Liver (tissue), 9 donors: ENCODE data around the gene ATP5MC3. TPM values are rescaled to one million over a fixed set of nuclear protein-coding genes. Genes with fewer than 3 reads are reported as not detected.

ENCODE experiments used
- DNase-seq: peaks from one replicate; pipeline ENCODE4 v3.0.0-alpha.2; 2017; ENCODE audit warnings: low spot score
- H3K27ac ChIP-seq, 2 donors: one replicate each; pipeline ENCODE4 v1.7.0; 2013; ENCODE audit warnings: inconsistent platforms in 2 of 2, low read length in 2 of 2, control low read depth in 1 of 2, low read depth in 1 of 2, mild to moderate bottlenecking in 1 of 2
- H3K27me3 ChIP-seq, 4 donors: one replicate each; pipeline versions ENCODE4 v1.6.1 to v1.7.0; 2013; ENCODE audit warnings: low read length in 3 of 4, inconsistent platforms in 1 of 4, mild to moderate bottlenecking in 1 of 4, moderate library complexity in 1 of 4; ENCODE audit not compliant: control insufficient read depth in 4 of 4, insufficient read depth in 4 of 4
- H3K36me3 ChIP-seq, 4 donors: one replicate each; pipeline versions ENCODE4 v1.6.1 to v1.7.0; 2013; ENCODE audit warnings: low read length in 3 of 4, mild to moderate bottlenecking in 3 of 4, low read depth in 1 of 4, moderate library complexity in 1 of 4; ENCODE audit not compliant: control insufficient read depth in 4 of 4, insufficient read depth in 3 of 4
- H3K4me1 ChIP-seq, 4 donors: one replicate each; pipeline versions ENCODE4 v1.6.1 to v1.7.0; 2013; ENCODE audit warnings: low read length in 3 of 4, mild to moderate bottlenecking in 3 of 4, moderate library complexity in 1 of 4; ENCODE audit not compliant: control insufficient read depth in 4 of 4, insufficient read depth in 4 of 4
- H3K4me3 ChIP-seq, 3 donors: one replicate each; pipeline versions ENCODE4 v1.6.1 to v1.7.0; 2013; ENCODE audit warnings: low read length in 3 of 3, control low read depth in 1 of 3, low read depth in 1 of 3, mild to moderate bottlenecking in 1 of 3
- H3K9ac ChIP-seq, 2 donors: one replicate each; pipeline ENCODE4 v1.7.0; 2013; ENCODE audit warnings: low read length in 2 of 2, mild to moderate bottlenecking in 2 of 2, moderate library complexity in 2 of 2, control low read depth in 1 of 2, low read depth in 1 of 2
- H3K9me3 ChIP-seq, 4 donors: one replicate each; pipeline versions ENCODE4 v1.6.1 to v1.7.0; 2013; ENCODE audit warnings: low read length in 3 of 4; ENCODE audit not compliant: control insufficient read depth in 4 of 4
- EGR1 ChIP-seq, 2 donors: IDR thresholded peaks; 2 replicates each; pipeline ENCODE4 v1.6.1; 2016 to 2018; ENCODE audit warnings: antibody characterized with exemption in 2 of 2, low read depth in 2 of 2
- GABPA ChIP-seq, 2 donors: IDR thresholded peaks in 1 of 2; conservative IDR thresholded peaks in 1 of 2; 2 replicates each; pipeline ENCODE4 v1.6.1; 2016; ENCODE audit warnings: antibody characterized with exemption in 2 of 2, mild to moderate bottlenecking in 1 of 2, moderate library complexity in 1 of 2
- HNF4A ChIP-seq, 2 donors: conservative IDR thresholded peaks; 2 replicates each; pipeline ENCODE4 v1.6.1; 2016; ENCODE audit warnings: antibody characterized with exemption in 2 of 2, mild to moderate bottlenecking in 2 of 2
- HNF4G ChIP-seq: IDR thresholded peaks from 2 replicates; pipeline ENCODE4 v1.6.1; 2016; ENCODE audit warnings: antibody characterized with exemption
- JUND ChIP-seq, 2 donors: IDR thresholded peaks; 2 replicates each; pipeline ENCODE4 v1.6.1; 2016; ENCODE audit warnings: antibody characterized with exemption in 2 of 2
- NR2F2 ChIP-seq: IDR thresholded peaks from 2 replicates; pipeline ENCODE4 v1.6.1; 2016; ENCODE audit warnings: antibody characterized with exemption
- RAD21 ChIP-seq, 2 donors: IDR thresholded peaks; 2 replicates each; pipeline ENCODE4 v1.6.1; 2016; ENCODE audit warnings: antibody characterized with exemption in 2 of 2, mild to moderate bottlenecking in 2 of 2
- SP1 ChIP-seq: IDR thresholded peaks from 2 replicates; pipeline ENCODE4 v1.6.1; 2018; ENCODE audit warnings: antibody characterized with exemption, mild to moderate bottlenecking
- TAF1 ChIP-seq: conservative IDR thresholded peaks from 2 replicates; pipeline ENCODE4 v1.6.1; 2016; ENCODE audit warnings: antibody characterized with exemption, mild to moderate bottlenecking
- YY1 ChIP-seq: IDR thresholded peaks from 2 replicates; pipeline ENCODE4 v1.6.1; 2016; ENCODE audit warnings: antibody characterized with exemption, mild to moderate bottlenecking
- WGBS: extraction: QIAGEN DNeasy Blood & Tissue Kit; methylation state at CpG from one replicate; pipeline ENCODE4 v1.1.7; 2013; 5-methylcytosine and 5-hydroxymethylcytosine counted together
- polyA plus RNA-seq, 2 donors: library from polyadenylated mRNA; stranded (reverse) in 1 of 2; unstranded in 1 of 2; fragments of 200-250 nt in 1 of 2; fragments of >200 nt in 1 of 2; fragmentation: Nextera tagmentation in 1 of 2; extraction: Ambion mirVana in 1 of 2; gene quantifications; one replicate each; pipeline versions ENCODE4 v1.2.1 to v1.2.3, GENCODE V29; 2013 to 2015
- total RNA-seq, 2 donors: library from RNA; depleted of rRNA; stranded (reverse); fragments of >200 nt; gene quantifications; one replicate each; pipeline ENCODE4 v1.2.3, GENCODE V29; 2014
- TF ChIP-seq, protein P1 (sequence below): IDR thresholded peaks from 2 replicates; pipeline ENCODE4 v1.6.1; 2016; ENCODE audit warnings: antibody characterized with exemption, mild to moderate bottlenecking
- TF ChIP-seq, protein P2 (sequence below): IDR thresholded peaks from 2 replicates; pipeline ENCODE4 v1.6.1; 2016; ENCODE audit warnings: antibody characterized with exemption
- TF ChIP-seq, protein P3 (sequence below): IDR thresholded peaks from 2 replicates; pipeline ENCODE4 v1.6.1; 2016; ENCODE audit warnings: antibody characterized with exemption
- TF ChIP-seq, protein P4 (sequence below): fragments of 150-350 bp; IDR thresholded peaks from 2 replicates; pipeline ENCODE4 v1.5.1; 2017; ENCODE audit warnings: improper control_type of control experiment, low read depth, low read length; ENCODE audit not compliant: missing input control
- donor health status: healthy.
- donor health status: healthy.
- donor health status: healthy.
- donor health status: healthy.
- donor health status: healthy.

Gene ATP5MC3
- total and polyA plus RNA-seq, 4 donors = 95.2 to 403 (median 227) TPM

DNA sequence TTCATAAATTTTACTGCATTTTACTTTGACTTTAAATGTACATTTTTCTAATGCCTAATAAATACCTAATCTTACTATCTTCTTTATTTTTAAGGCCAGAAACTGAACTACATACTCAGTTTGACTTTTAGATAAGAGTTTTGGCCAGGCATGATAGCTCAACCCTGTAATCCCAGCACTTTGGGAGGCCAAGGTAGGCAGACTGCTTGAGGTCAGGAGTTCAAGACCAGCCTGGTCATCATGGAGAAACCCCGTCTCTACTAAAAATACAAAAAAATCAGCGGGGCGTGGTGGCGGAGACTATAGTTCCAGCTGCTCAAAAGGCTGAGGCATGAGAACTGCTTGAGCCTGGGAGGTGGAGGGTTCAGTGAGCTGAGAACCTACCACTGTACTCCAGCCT is 22.6 kb downstream of the ATP5MC3 start (continued):
- TF ChIP-seq, protein P1, sequence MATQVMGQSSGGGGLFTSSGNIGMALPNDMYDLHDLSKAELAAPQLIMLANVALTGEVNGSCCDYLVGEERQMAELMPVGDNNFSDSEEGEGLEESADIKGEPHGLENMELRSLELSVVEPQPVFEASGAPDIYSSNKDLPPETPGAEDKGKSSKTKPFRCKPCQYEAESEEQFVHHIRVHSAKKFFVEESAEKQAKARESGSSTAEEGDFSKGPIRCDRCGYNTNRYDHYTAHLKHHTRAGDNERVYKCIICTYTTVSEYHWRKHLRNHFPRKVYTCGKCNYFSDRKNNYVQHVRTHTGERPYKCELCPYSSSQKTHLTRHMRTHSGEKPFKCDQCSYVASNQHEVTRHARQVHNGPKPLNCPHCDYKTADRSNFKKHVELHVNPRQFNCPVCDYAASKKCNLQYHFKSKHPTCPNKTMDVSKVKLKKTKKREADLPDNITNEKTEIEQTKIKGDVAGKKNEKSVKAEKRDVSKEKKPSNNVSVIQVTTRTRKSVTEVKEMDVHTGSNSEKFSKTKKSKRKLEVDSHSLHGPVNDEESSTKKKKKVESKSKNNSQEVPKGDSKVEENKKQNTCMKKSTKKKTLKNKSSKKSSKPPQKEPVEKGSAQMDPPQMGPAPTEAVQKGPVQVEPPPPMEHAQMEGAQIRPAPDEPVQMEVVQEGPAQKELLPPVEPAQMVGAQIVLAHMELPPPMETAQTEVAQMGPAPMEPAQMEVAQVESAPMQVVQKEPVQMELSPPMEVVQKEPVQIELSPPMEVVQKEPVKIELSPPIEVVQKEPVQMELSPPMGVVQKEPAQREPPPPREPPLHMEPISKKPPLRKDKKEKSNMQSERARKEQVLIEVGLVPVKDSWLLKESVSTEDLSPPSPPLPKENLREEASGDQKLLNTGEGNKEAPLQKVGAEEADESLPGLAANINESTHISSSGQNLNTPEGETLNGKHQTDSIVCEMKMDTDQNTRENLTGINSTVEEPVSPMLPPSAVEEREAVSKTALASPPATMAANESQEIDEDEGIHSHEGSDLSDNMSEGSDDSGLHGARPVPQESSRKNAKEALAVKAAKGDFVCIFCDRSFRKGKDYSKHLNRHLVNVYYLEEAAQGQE = no peak
- TF ChIP-seq, protein P2, sequence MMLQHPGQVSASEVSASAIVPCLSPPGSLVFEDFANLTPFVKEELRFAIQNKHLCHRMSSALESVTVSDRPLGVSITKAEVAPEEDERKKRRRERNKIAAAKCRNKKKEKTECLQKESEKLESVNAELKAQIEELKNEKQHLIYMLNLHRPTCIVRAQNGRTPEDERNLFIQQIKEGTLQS = no peak
- TF ChIP-seq TAF1 (no peak), YY1 (no peak)
- TF ChIP-seq, protein P3, sequence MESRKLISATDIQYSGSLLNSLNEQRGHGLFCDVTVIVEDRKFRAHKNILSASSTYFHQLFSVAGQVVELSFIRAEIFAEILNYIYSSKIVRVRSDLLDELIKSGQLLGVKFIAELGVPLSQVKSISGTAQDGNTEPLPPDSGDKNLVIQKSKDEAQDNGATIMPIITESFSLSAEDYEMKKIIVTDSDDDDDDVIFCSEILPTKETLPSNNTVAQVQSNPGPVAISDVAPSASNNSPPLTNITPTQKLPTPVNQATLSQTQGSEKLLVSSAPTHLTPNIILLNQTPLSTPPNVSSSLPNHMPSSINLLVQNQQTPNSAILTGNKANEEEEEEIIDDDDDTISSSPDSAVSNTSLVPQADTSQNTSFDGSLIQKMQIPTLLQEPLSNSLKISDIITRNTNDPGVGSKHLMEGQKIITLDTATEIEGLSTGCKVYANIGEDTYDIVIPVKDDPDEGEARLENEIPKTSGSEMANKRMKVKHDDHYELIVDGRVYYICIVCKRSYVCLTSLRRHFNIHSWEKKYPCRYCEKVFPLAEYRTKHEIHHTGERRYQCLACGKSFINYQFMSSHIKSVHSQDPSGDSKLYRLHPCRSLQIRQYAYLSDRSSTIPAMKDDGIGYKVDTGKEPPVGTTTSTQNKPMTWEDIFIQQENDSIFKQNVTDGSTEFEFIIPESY = no peak

DNA sequence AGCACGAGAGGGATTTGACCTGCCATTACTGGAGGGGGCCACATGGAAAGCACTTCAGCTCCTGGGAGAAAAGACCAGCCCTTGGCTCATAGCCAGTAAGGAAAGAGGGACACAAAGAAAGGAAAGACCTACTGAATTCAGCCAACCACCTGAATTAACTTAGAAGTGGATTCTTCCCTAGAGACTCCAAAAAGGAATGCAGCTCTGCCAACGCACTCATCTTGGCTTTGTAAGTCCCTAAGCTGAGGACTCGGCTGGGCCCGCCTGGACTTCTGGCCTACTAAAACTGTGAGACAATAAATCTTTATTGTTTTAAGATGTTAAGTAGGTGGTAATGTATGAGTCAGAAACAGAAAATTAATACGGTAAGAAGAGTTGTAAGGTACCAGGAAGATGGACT is 25.0 kb downstream of the ATP5MC3 start:
- Histone ChIP-seq H3K4me1 (peaks cover 0 to 2% (median 0%) of the 10 kb centered on the region in 4 donors), H3K27me3 (no peaks in the 10 kb centered on the region), H3K36me3 (peaks cover 0 to 2% (median 0%) of the 10 kb centered on the region in 4 donors), H3K9ac (no peak overlapping the region), H3K4me3 (no peak overlapping the region), H3K9me3 (no peaks in the 10 kb centered on the region), H3K27ac (no peak overlapping the region)
- no peak for DNase-seq
- TF ChIP-seq TAF1 (no peak), EGR1 (IDR thresholded peaks at IDR 0.05; ENCODE audit: low read depth in 2 of 2) (no peak), HNF4G (no peak), SP1 (no peak), JUND (IDR thresholded peaks at IDR 0.05) (no peak), RAD21 (IDR thresholded peaks at IDR 0.05) (no peak), GABPA (IDR thresholded peaks at IDR 0.05 in 1 of 2, conservative IDR thresholded peaks at IDR 0.05 in 1 of 2) (no peak), NR2F2 (no peak), HNF4A (conservative IDR thresholded peaks at IDR 0.05) (no peak)
- TF ChIP-seq, protein P4, sequence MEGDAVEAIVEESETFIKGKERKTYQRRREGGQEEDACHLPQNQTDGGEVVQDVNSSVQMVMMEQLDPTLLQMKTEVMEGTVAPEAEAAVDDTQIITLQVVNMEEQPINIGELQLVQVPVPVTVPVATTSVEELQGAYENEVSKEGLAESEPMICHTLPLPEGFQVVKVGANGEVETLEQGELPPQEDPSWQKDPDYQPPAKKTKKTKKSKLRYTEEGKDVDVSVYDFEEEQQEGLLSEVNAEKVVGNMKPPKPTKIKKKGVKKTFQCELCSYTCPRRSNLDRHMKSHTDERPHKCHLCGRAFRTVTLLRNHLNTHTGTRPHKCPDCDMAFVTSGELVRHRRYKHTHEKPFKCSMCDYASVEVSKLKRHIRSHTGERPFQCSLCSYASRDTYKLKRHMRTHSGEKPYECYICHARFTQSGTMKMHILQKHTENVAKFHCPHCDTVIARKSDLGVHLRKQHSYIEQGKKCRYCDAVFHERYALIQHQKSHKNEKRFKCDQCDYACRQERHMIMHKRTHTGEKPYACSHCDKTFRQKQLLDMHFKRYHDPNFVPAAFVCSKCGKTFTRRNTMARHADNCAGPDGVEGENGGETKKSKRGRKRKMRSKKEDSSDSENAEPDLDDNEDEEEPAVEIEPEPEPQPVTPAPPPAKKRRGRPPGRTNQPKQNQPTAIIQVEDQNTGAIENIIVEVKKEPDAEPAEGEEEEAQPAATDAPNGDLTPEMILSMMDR = no peak
- TF ChIP-seq, protein P2 = no peak
- TF ChIP-seq, protein P3 = no peak
- 92% methylated on average over 5 of the region's 5 CpGs for WGBS
